Astrocyte (in vitro differentiated cells and primary cell): Measurements from ENCODE around the gene POLR3F. TPM values are rescaled to one million over a fixed set of nuclear protein-coding genes. Genes with fewer than 3 reads are reported as not detected.

Source experiments
- DNase-seq: peaks from one replicate; pipeline ENCODE4 v3.0.0-alpha.2; 2010; ENCODE audit warnings: low read depth
- FAIRE-seq: peaks from 2 replicates; lab custom pipeline; 2011; peaks lifted over from hg19 to GRCh38; lab: Jason Lieb, UNC
- H2AFZ ChIP-seq: 2 replicates; pipeline ENCODE4 v1.6.0; 2012; ENCODE audit warnings: low read depth, low read length, inconsistent platforms
- H3K27ac ChIP-seq: 2 replicates; pipeline ENCODE4 v1.5.1; 2011; ENCODE audit warnings: low read depth, low read length, inconsistent platforms
- H3K27me3 ChIP-seq: 2 replicates; pipeline ENCODE4 v1.6.0; 2011; ENCODE audit warnings: low read length, inconsistent platforms; ENCODE audit not compliant: insufficient read depth
- H3K36me3 ChIP-seq: 2 replicates; pipeline ENCODE4 v1.5.1; 2011; ENCODE audit warnings: low read length, inconsistent platforms; ENCODE audit not compliant: insufficient read depth
- H3K4me1 ChIP-seq: 2 replicates; pipeline ENCODE4 v1.5.1; 2011; ENCODE audit warnings: low read length, inconsistent platforms; ENCODE audit not compliant: insufficient read depth
- H3K4me2 ChIP-seq: 2 replicates; pipeline ENCODE4 v1.6.0; 2012; ENCODE audit warnings: low read length, inconsistent platforms
- H3K4me3 ChIP-seq: 2 replicates; pipeline ENCODE4 v1.5.1; 2011; ENCODE audit warnings: low read depth, mild to moderate bottlenecking, low read length, inconsistent platforms; ENCODE audit not compliant: insufficient read depth
- H3K79me2 ChIP-seq: 2 replicates; pipeline ENCODE4 v1.6.0; 2012; ENCODE audit warnings: mild to moderate bottlenecking, low read length, inconsistent platforms; ENCODE audit not compliant: insufficient read depth
- H3K9ac ChIP-seq: 2 replicates; pipeline ENCODE4 v1.6.0; 2012; ENCODE audit warnings: mild to moderate bottlenecking, low read length, inconsistent platforms
- H3K9me3 ChIP-seq: 2 replicates; pipeline ENCODE4 v1.5.1; 2012; ENCODE audit warnings: low read depth, mild to moderate bottlenecking, low read length, inconsistent platforms; ENCODE audit not compliant: insufficient read depth
- H4K20me1 ChIP-seq: 2 replicates; pipeline ENCODE4 v1.6.0; 2012; ENCODE audit warnings: low read length, inconsistent platforms; ENCODE audit not compliant: insufficient read depth
- H3K27ac Mint-ChIP-seq: one replicate; pipeline ENCODE4 v1.8.0; 2021; ENCODE audit warnings: mild to moderate bottlenecking, mixed read lengths; ENCODE audit not compliant: unreplicated experiment
- H3K27me3 Mint-ChIP-seq: one replicate; pipeline ENCODE4 v1.8.0; 2021; ENCODE audit warnings: low read depth, mixed read lengths; ENCODE audit not compliant: unreplicated experiment
- H3K36me3 Mint-ChIP-seq: one replicate; pipeline ENCODE4 v1.8.0; 2021; ENCODE audit warnings: low read depth, mixed read lengths; ENCODE audit not compliant: unreplicated experiment
- H3K4me1 Mint-ChIP-seq: one replicate; pipeline ENCODE4 v1.8.0; 2021; ENCODE audit warnings: low read depth, mixed read lengths; ENCODE audit not compliant: unreplicated experiment
- H3K4me3 Mint-ChIP-seq: one replicate; pipeline ENCODE4 v1.8.0; 2021; ENCODE audit warnings: mild to moderate bottlenecking, moderate library complexity, mixed read lengths; ENCODE audit not compliant: unreplicated experiment
- H3K9me3 Mint-ChIP-seq: one replicate; pipeline ENCODE4 v1.8.0; 2021; ENCODE audit warnings: mild to moderate bottlenecking, mixed read lengths; ENCODE audit not compliant: unreplicated experiment
- EZH2 ChIP-seq: IDR thresholded peaks from 2 replicates; pipeline ENCODE4 v1.6.1; 2012; ENCODE audit warnings: mild to moderate bottlenecking, low read length, inconsistent platforms; ENCODE audit not compliant: insufficient read depth
- total RNA-seq: library from RNA; stranded (reverse); gene quantifications from 2 replicates; pipeline ENCODE4 v1.2.1, GENCODE V29; 2021
- TF ChIP-seq, protein P1 (sequence below): IDR thresholded peaks from 2 replicates; pipeline ENCODE4 v1.5.1; 2011; ENCODE audit warnings: low read depth, mild to moderate bottlenecking, inconsistent platforms, low read length, moderate library complexity; ENCODE audit not compliant: insufficient read depth

POLR3F gene
- total RNA-seq, 1 donor from 2014 or later = 12.8 TPM

DNA sequence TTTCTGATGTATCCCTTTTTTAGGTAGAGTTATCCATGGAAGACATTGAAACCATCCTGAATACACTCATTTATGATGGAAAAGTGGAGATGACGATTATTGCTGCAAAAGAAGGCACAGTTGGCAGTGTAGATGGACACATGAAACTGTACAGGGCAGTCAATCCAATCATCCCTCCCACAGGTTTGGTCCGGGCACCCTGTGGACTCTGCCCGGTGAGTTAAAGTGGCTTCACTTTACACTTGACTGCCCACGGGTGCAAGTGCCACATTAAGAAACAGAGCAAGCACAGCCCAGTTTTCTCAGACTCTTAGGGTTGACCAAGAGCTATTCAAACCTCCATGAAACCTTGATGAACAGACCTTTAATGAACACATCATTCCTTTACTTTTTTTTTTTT, 14.4 kb downstream of the POLR3F start:
- Histone ChIP-seq H3K36me3 (peaks cover 50% of the 10 kb centered on the region), H3K4me1 (no peaks in the 10 kb centered on the region), H3K4me3 (no peak overlapping the region), H3K9me3 (no peaks in the 10 kb centered on the region), H4K20me1 (no peaks in the 10 kb centered on the region), H3K27ac (no peak overlapping the region), H3K9ac (no peak overlapping the region), H3K79me2 (no peaks in the 10 kb centered on the region), H2AFZ (no peak overlapping the region), H3K27me3 (no peaks in the 10 kb centered on the region), H3K4me2 (no peak overlapping the region)
- H3K36me3 Mint-ChIP-seq = peaks cover 8% of the 10 kb centered on the region
- DNase-seq = no peak
- no peak for FAIRE-seq
- H3K9me3 Mint-ChIP-seq = no peaks in the 10 kb centered on the region
- H3K27me3 Mint-ChIP-seq = no peaks in the 10 kb centered on the region
- no peaks in the 10 kb centered on the region for H3K4me1 Mint-ChIP-seq
- no peak for TF ChIP-seq EZH2
- TF ChIP-seq, protein P1, sequence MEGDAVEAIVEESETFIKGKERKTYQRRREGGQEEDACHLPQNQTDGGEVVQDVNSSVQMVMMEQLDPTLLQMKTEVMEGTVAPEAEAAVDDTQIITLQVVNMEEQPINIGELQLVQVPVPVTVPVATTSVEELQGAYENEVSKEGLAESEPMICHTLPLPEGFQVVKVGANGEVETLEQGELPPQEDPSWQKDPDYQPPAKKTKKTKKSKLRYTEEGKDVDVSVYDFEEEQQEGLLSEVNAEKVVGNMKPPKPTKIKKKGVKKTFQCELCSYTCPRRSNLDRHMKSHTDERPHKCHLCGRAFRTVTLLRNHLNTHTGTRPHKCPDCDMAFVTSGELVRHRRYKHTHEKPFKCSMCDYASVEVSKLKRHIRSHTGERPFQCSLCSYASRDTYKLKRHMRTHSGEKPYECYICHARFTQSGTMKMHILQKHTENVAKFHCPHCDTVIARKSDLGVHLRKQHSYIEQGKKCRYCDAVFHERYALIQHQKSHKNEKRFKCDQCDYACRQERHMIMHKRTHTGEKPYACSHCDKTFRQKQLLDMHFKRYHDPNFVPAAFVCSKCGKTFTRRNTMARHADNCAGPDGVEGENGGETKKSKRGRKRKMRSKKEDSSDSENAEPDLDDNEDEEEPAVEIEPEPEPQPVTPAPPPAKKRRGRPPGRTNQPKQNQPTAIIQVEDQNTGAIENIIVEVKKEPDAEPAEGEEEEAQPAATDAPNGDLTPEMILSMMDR = no peak
- no peak overlapping the region for H3K27ac Mint-ChIP-seq
- no peak overlapping the region for H3K4me3 Mint-ChIP-seq

GRCh38 chr20:18488301-18488700, 21.1 kb downstream of the POLR3F start:
- Histone ChIP-seq H3K27me3 (no peaks in the 10 kb centered on the region), H3K4me3 (no peak overlapping the region), H3K27ac (no peak overlapping the region), H3K4me1 (no peaks in the 10 kb centered on the region), H3K4me2 (no peak overlapping the region), H3K36me3 (peaks cover 19% of the 10 kb centered on the region), H3K9ac (no peak overlapping the region), H3K9me3 (no peaks in the 10 kb centered on the region), H3K79me2 (no peaks in the 10 kb centered on the region), H2AFZ (no peak overlapping the region), H4K20me1 (no peaks in the 10 kb centered on the region)
- TF ChIP-seq EZH2 = no peak
- TF ChIP-seq, protein P1 = no peak
- DNase-seq = no peak
- Mint-ChIP-seq H3K27ac (no peak overlapping the region), H3K27me3 (no peaks in the 10 kb centered on the region), H3K4me3 (no peak overlapping the region), H3K4me1 (no peaks in the 10 kb centered on the region), H3K36me3 (peaks cover 7% of the 10 kb centered on the region), H3K9me3 (no peaks in the 10 kb centered on the region)
- FAIRE-seq = no peak

GRCh38 chr20:18496042-18496441, 28.9 kb downstream of the POLR3F start:
- TF ChIP-seq, protein P1 = no peak
- TF ChIP-seq EZH2 = no peak
- Histone ChIP-seq H4K20me1 (no peaks in the 10 kb centered on the region), H3K4me3 (peak overlapping the region; percentile 89), H3K9ac (peak overlapping the region; percentile 88), H3K4me1 (peaks cover 6% of the 10 kb centered on the region), H3K79me2 (peaks cover 9% of the 10 kb centered on the region), H3K4me2 (peak overlapping the region; percentile 89), H3K27ac (no peak overlapping the region), H3K9me3 (no peaks in the 10 kb centered on the region), H2AFZ (peak overlapping the region; percentile 95), H3K27me3 (no peaks in the 10 kb centered on the region), H3K36me3 (peaks cover 3% of the 10 kb centered on the region)
- no peak overlapping the region for H3K27ac Mint-ChIP-seq
- H3K4me3 Mint-ChIP-seq = peak overlapping the region; percentile 95
- peaks cover 2% of the 10 kb centered on the region for H3K36me3 Mint-ChIP-seq
- no peaks in the 10 kb centered on the region for H3K27me3 Mint-ChIP-seq
- no peak for FAIRE-seq
- H3K4me1 Mint-ChIP-seq = no peaks in the 10 kb centered on the region
- peak; percentile 6 for DNase-seq
- H3K9me3 Mint-ChIP-seq = no peaks in the 10 kb centered on the region
